Measurements from ENCODE around the gene SLC16A3. TPM values are rescaled to one million over a fixed set of nuclear protein-coding genes. Genes with fewer than 3 reads are reported as not detected.
A peak's percentile ranks its signal among the peaks of the same experiment; 100 is the strongest.

SLC16A3 gene
- total and polyA plus RNA-seq, 2 donors (not counting 3 experiments of a cell fraction or from before 2014, with no cell fraction given): 95.9 to 171 TPM

DNA sequence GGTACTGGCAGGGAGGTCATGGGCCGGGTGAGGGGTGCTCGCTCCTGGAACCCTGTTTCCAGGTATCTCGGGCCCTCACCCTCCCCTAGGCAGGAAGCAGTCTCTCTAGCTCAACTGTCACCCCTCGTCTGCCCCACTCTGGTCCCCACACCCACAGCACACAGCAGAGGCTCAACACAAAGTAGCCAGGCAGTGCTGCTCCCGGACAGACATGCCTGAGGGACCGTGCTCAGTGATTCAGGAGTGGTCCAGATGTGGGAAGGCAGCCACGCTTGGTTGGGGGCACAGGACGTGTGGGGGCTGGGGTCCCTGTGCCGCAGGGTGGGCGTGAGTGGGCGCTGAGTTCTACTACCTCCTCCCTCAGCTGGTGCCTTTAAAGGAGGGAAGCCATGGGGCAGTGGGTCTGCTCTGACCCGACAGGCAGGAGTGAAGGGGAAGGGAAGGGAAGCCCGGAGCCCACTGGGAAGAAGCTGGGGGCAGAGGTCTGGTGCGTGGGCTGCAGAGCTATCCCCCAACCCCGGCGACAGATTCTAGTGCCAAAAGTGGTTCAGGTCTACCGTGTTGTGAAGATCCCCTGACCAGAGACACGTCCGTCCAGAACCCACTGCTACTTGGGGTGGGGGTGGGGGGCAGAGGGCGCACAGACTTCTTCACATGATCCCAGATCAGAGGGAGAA lies 11.8 kb downstream of the SLC16A3 start:
- Histone ChIP-seq H3K79me2 (ENCODE audit: control insufficient read depth, insufficient read depth, low read length) (peaks cover 33% of the 10 kb centered on the region), H4K20me1 (replicated peaks; ENCODE audit: control insufficient read depth, extremely low read depth, insufficient read depth, low read length) (no peaks in the 10 kb centered on the region), H3K4me2 (ENCODE audit: insufficient read depth, low read length) (no peak overlapping the region), H3K9ac (replicated peaks; ENCODE audit: extremely low read depth, insufficient read depth, low read length) (no peak overlapping the region), H3K27ac (ENCODE audit: insufficient read depth, low read depth, low read length) (peak overlapping the region; percentile 48), H3K27me3 (ENCODE audit: control insufficient read depth in 2 of 2, insufficient read depth in 2 of 2, low read length in 2 of 2) (no peaks in the 10 kb centered on the region), H3K36me3 (ENCODE audit: control insufficient read depth in 2 of 2, extremely low read depth in 1 of 2, insufficient read depth in 2 of 2, low read length in 2 of 2) (peaks cover 10 to 43% of the 10 kb centered on the region in 2 experiments), H2AFZ (ENCODE audit: low read depth, low read length) (no peak overlapping the region), H3K4me1 (ENCODE audit: control insufficient read depth, extremely low read depth, insufficient read depth, low read length) (peaks cover 24% of the 10 kb centered on the region), H3K4me3 (replicated peaks in 1 of 3; ENCODE audit: insufficient read depth in 1 of 3, low read depth in 1 of 3, low read length in 3 of 3) (no peak overlapping the region), H3K9me3 (replicated peaks; ENCODE audit: control insufficient read depth, insufficient read depth, low read length) (no peaks in the 10 kb centered on the region), H3K9me1 (replicated peaks; ENCODE audit: control insufficient read depth, extremely low read depth, insufficient read depth, low read length) (no peaks in the 10 kb centered on the region)
- no peak for FAIRE-seq
- POLR2A ChIA-PET: interaction anchor here (1.2 kb wide), 1 partner anchor 11 kb away, joined by 3 read pairs; no protein-coding TSS in a partner anchor
- BruUV-seq (replicated peaks): no TSS peak
- CTCF ChIA-PET: interaction anchor here (1.3 to 6.7 kb wide), 3 partner anchors 9 to 210 kb away, joined by 3 to 52 read pairs (median 30); no protein-coding TSS in a partner anchor
- TF ChIP-seq POLR2AphosphoS5 (IDR thresholded peaks at IDR 0.05; ENCODE audit: insufficient read depth, low read depth, low read length) (peak; percentile 10), GATA2 (IDR thresholded peaks at IDR 0.05; ENCODE audit: insufficient read depth, insufficient read length, low read depth, low read length) (no peak)
- dilution Hi-C loops (cut with MboI; ENCODE audit: extremely low pct_ligation_motif_present, low sequenced_read_pairs) (no loop called here), intact Hi-C loops (cut with micrococcal nuclease) (loop anchor here (2.0 to 10.0 kb wide), 3 partner anchors 33 to 174 kb away; partner anchors contain the start of genes HEXD and OGFOD3)
- no peak for DNase-seq (ENCODE audit: low read depth, low spot score)

DNA sequence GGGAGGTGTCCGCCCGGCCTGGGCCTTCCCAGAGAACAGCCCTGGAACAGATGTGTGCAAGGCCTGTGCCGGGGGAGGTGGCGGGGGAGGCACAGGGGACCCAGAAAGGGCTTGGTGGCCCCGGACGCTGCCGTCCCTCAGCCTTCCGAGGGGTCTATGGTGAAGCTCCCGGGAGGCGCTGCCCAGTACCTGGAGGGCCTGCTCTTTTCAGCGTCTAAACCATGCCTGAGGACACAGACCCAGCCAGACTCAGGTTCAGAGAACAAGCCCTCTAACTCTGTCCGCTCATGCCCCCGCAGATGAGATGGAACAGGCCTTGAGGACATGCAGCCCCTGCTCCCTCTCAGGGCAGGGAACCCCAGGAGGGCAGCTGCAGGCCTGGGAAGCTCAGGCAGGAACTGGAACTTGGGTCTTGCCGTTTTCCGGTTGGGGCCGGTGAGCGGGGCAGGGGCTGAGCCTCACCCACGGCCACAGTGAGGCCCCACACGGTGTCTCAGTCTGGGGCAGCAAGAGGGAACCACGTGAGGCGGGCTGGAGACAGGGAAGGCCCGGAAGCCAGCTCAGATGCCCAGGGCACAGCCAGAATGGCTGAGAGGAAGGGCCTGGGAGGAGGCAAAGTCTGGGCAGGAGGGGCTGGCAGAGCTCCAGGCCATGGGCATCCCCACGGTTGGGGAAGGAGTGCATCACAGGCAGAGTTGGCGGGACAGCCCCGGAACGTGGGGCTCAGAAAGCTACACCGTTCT lies 12.5 kb downstream of the SLC16A3 start:
- Histone ChIP-seq H3K9ac (replicated peaks; ENCODE audit: extremely low read depth, insufficient read depth, low read length) (no peak overlapping the region), H2AFZ (ENCODE audit: low read depth, low read length) (no peak overlapping the region), H3K27ac (ENCODE audit: insufficient read depth, low read depth, low read length) (peak overlapping the region; percentile 48), H3K4me3 (replicated peaks in 1 of 3; ENCODE audit: insufficient read depth in 1 of 3, low read depth in 1 of 3, low read length in 3 of 3) (no peak overlapping the region), H3K27me3 (ENCODE audit: control insufficient read depth in 2 of 2, insufficient read depth in 2 of 2, low read length in 2 of 2) (no peaks in the 10 kb centered on the region), H3K9me3 (replicated peaks; ENCODE audit: control insufficient read depth, insufficient read depth, low read length) (no peaks in the 10 kb centered on the region), H4K20me1 (replicated peaks; ENCODE audit: control insufficient read depth, extremely low read depth, insufficient read depth, low read length) (no peaks in the 10 kb centered on the region), H3K9me1 (replicated peaks; ENCODE audit: control insufficient read depth, extremely low read depth, insufficient read depth, low read length) (no peaks in the 10 kb centered on the region), H3K4me2 (ENCODE audit: insufficient read depth, low read length) (no peak overlapping the region), H3K4me1 (ENCODE audit: control insufficient read depth, extremely low read depth, insufficient read depth, low read length) (peaks cover 23% of the 10 kb centered on the region), H3K36me3 (ENCODE audit: control insufficient read depth in 2 of 2, extremely low read depth in 1 of 2, insufficient read depth in 2 of 2, low read length in 2 of 2) (peaks cover 17 to 49% of the 10 kb centered on the region in 2 experiments), H3K79me2 (ENCODE audit: control insufficient read depth, insufficient read depth, low read length) (peaks cover 33% of the 10 kb centered on the region)
- ChIA-PET POLR2A (interaction anchor here (0.6 to 1.2 kb wide), 4 partner anchors 12 to 394 kb away, joined by 3 to 9 read pairs (median 4); partner anchors contain the start of gene SLC16A3), CTCF (interaction anchor here (1.3 to 6.7 kb wide), 6 partner anchors 9 to 211 kb away, joined by 3 to 52 read pairs (median 8); partner anchors contain the start of gene SLC16A3)
- intact Hi-C loops (cut with micrococcal nuclease): loop anchor here (2.0 to 10.0 kb wide), 3 partner anchors 34 to 173 kb away; partner anchors contain the start of genes HEXD and OGFOD3
- DNase-seq (ENCODE audit: low read depth, low spot score): peak; percentile 85
- no TSS peak for BruUV-seq (replicated peaks)
- dilution Hi-C loops (cut with MboI; ENCODE audit: extremely low pct_ligation_motif_present, low sequenced_read_pairs): no loop called here
- FAIRE-seq: peak; percentile 95
- TF ChIP-seq GATA2 (IDR thresholded peaks at IDR 0.05; ENCODE audit: insufficient read depth, insufficient read length, low read depth, low read length) (no peak), MAX (IDR thresholded peaks at IDR 0.05; ENCODE audit: insufficient read depth, insufficient read length) (peak; percentile 77), EZH2 (IDR thresholded peaks at IDR 0.05; ENCODE audit: borderline replicate concordance, low read depth, low read length, severe bottlenecking) (no peak), POLR2A (IDR thresholded peaks at IDR 0.05; ENCODE audit: low read depth, low read length) (peak; percentile 45), FOS (IDR thresholded peaks at IDR 0.05; ENCODE audit: borderline replicate concordance, insufficient read depth, low read length) (peak; percentile 13), MYC (IDR thresholded peaks at IDR 0.05; ENCODE audit: low read depth, low read length) (no peak)
